GM20431 (cell line): ENCODE results near the gene SFT2D1.
"Not testable (repeated sequence)": the region's sequence is repeated elsewhere in the genome, so short reads cannot be mapped to it uniquely, and the experiment has no call there.

Source experiments
- in situ Hi-C: fragments of 300-500 bp; cut with MseI, MboI; formaldehyde crosslinking; loops from one replicate; pipeline ENCODE4 v1.15.0; 2020; ENCODE audit warnings: low sequenced_read_pairs; ENCODE audit not compliant: unreplicated experiment

SFT2D1 gene

DNA sequence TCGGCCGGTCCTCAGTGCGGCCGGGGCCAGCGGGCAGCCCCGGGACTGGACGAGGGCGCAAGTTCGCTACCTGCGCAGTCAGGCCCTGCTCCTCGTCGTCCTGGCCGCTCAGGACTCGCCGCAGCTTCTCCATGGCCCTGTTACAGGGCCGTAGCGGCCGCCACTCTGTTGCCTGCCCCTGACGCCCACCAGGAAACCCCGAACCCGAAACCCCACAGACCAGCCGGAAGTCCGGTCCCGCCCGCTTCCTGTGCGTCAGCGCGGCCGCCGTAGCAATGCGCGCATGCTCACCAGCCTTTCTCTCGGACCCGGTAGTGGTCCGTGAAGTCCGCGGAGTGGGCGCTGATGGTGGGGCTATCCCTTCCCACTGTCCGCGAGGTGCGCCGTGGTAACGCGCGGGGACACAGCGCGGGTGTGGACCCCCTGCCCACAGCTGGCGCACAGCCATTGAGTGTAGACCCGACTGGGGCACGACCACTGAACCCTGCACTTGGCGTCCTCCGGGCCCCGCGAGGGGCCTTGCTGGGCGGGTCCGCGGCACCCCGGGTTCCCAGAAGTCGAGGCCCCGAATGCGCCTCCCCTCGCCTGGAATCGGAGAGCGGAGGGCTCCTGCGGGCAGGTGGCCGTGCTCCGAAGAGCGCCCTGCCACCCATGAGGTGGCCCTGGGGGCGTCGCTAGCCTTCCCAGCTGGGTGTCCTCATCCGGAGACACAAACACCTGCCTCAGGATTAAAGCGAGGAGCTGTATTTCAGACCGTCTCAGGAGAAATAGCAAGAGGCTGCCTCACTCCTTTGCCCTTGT is at the start of gene SFT2D1:
TSS of gene SFT2D1 (minus strand) at position 197 of the 801 bp plus-strand sequence. CDS start at position 133, 64 bp downstream.
- in situ Hi-C loops: no loop called here

- in situ Hi-C loops: no loop called here
These were observed 46.8 kb upstream of the SFT2D1 start for GRCh38 chr6:166389119-166389518.

- in situ Hi-C loops: no loop called here
These were observed 46.1 kb upstream of the SFT2D1 start for GRCh38 chr6:166388290-166389004.

GRCh38 chr6:166387642-166388289 is 45.4 kb upstream of the SFT2D1 start:
- in situ Hi-C loops: no loop called here

- in situ Hi-C loops: not testable (repeated sequence)
These were observed 44.8 kb upstream of the SFT2D1 start for GRCh38 chr6:166387098-166387497.

DNA sequence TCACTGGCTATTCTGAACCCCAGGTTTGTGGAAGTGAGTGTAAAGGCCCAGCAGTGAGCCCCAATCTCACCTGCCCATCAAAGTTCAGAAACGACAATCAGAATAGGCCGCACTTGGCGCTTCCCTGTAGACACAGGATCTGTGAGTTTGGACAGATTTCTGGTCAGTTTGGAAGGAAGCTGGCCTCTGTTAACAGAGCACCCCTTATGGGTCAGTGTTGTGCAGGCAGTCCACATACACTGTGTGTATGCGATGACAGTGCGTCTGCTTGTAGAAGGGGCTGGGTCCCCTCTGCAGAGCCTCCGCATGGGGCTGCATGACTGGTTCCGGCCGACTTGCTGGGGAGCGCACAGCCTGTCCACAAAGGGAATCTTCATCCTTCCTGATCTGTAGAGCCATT is 43.8 kb upstream of the SFT2D1 start:
- in situ Hi-C loops: no loop called here

- in situ Hi-C loops: not testable (repeated sequence)
These were observed 41.5 kb upstream of the SFT2D1 start for GRCh38 chr6:166383802-166384363.

- in situ Hi-C loops: no loop called here
These were observed 40.8 kb upstream of the SFT2D1 start, which contains the start of gene MPC1 for GRCh38 chr6:166382933-166383801. Gene MPC1 (minus strand): TSS chr6:166382940. CDS start chr6:166382876, 64 bp downstream.

DNA sequence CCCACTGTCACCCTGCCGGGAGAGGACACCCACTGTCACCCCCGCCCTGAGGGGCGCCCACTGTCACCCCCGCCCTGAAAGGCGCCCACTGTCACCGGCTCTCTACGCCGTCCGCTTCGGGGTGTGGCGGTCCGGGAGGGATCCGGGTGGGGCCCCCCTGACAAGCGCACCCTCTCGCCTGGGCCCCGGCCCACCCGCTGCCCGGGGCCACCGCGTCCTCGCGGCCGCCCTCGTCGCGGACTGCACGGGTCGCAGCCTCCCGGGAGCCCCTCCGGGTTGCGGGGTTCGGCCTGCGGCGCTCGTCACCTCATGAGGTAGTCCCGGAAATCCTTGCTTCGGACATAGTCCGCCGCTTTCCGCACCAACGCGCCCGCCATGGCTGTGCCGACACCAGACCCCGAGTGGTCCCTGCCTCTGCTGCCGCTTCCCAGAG is 40.2 kb upstream of the SFT2D1 start:
- in situ Hi-C loops: no loop called here

GRCh38 chr6:166381733-166382499 is 39.6 kb upstream of the SFT2D1 start:
- in situ Hi-C loops: no loop called here

DNA sequence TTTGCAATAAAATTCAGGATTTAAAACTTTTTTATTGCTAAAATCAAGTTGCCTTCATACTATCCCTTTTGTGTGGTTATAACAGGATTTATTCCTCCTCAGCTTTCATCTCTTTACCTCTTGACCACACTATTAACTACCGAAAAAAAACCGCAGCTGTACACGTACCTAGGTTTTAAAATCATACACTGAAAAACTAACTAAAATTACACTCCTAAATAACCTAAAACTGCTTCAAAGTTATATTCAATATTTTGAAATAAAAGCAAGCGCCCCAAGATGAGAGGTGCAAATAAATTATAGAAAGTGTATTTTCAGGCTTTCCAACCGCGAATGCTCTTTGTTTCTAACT is 39.0 kb upstream of the SFT2D1 start:
- in situ Hi-C loops: no loop called here

DNA sequence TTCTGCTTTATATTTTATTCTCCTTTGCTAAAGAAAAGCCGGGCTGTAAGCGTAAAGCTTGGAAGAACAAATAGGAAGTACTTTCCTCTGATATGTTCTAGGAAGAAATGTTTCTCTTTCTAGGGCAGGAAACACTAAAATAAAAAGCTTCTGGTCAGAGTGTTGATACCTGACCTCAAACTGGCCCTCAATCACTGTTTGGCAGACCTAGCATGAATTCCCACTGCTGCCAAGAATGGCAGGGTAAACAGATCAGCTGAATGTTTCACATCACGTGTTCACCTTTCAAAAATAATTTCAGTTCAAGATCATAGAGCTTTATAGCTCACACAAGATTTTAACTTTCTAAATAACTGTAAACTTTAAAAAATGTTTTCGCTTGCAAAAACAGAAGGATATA is 37.5 kb upstream of the SFT2D1 start:
- in situ Hi-C loops: no loop called here

GRCh38 chr6:166379103-166379586 is 36.8 kb upstream of the SFT2D1 start:
- in situ Hi-C loops: no loop called here

GRCh38 chr6:166377721-166378120 is 35.4 kb upstream of the SFT2D1 start:
- in situ Hi-C loops: no loop called here

GRCh38 chr6:166375013-166375412 is 32.7 kb upstream of the SFT2D1 start:
- in situ Hi-C loops: no loop called here

DNA sequence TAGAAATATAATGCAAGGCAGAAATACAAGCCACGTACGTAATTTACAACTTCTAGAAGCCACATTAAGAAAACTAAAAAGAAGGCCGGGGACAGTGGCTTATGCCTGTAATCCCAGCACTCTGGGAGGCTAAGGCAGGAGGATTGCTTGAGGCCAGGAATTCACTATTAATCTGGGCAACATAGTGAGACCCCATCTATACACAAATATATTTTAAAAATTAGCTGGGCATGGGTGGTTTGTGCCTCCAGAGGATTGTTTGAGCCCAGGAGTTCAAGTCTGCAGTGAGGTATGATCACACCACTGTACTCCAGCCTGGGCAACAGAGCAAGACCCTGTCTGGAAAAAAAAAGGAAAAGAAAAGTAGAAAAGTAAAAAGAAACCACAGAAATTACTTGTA is 28.1 kb upstream of the SFT2D1 start:
- in situ Hi-C loops: no loop called here

DNA sequence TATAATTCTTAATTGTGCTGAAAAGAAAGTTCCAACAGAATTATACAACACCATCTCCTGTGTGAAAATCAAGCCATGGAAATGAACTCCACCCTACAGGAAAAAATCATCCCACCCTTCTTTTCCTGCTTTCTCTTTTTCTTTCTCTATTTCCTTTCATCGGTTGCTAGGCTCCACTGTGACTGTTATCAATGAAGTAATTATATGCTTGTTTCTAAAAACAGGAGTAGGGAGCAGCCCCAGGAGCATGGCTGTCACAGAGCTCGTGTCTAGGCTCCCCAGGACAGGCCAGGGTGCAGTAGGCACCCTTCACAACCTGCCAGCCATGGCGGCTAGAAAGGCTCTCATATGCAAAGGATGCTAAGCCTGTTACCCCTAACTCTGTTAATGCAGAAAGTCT is 27.4 kb upstream of the SFT2D1 start:
- in situ Hi-C loops: no loop called here

- in situ Hi-C loops: no loop called here
These were observed 24.6 kb upstream of the SFT2D1 start for GRCh38 chr6:166366921-166367320.

DNA sequence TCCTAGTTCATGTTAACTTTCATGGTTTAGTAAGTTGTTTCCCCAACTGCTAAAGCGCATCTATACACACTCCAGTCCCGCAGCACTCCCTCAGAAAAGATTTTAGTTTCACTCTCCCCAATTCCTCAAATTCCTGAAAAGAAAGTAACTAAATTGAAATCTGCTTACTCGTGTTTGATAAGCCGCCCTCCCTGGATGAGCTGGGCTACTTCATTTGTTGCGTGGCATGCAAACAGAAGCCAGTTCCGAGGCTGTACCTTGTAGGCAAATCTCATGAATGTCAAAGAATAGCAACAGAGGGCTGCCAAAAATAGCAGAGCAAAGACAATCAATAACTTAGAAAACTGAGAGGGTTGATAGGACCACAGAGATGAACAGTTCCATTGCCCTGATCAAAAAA is 23.5 kb upstream of the SFT2D1 start:
- in situ Hi-C loops: no loop called here
